GM18505 (cell line): Measurements from ENCODE around the gene TMUB2.

Source experiments
- ATAC-seq: cut with Tn5 transposase; IDR thresholded peaks from one replicate; pipeline ENCODE4 v1.9.1; 2021; ENCODE audit not compliant: unreplicated experiment
- POLR2A ChIP-seq: IDR thresholded peaks from 4 replicates; pipeline ENCODE4 v1.6.1; 2011; ENCODE audit warnings: borderline replicate concordance; ENCODE audit not compliant: insufficient read depth, insufficient read length; ENCODE audit errors: extremely low read depth

The TMUB2 gene

GRCh38 chr17:44190481-44190880 lies 3.7 kb downstream of the TMUB2 start:
- TF ChIP-seq POLR2A, result no peak
- ATAC-seq, result no peak

- no peak for TF ChIP-seq POLR2A
- ATAC-seq, result no peak
Measured at GRCh38 chr17:44191369-44191768, 4.6 kb downstream of the TMUB2 start.

- ATAC-seq, result no peak
Measured at GRCh38 chr17:44191941-44192496, 5.2 kb downstream of the TMUB2 start.

GRCh38 chr17:44192750-44193149 lies 6.0 kb downstream of the TMUB2 start:
- no peak for TF ChIP-seq POLR2A
- no peak for ATAC-seq

More at GRCh38 chr17:44191941-44192496, 5.2 kb downstream of the TMUB2 start:
- peak; percentile 34 for TF ChIP-seq POLR2A

GRCh38 chr17:44193326-44194084 lies 6.7 kb downstream of the TMUB2 start:
- peak; percentile 27 for TF ChIP-seq POLR2A
- no peak for ATAC-seq

GRCh38 chr17:44197107-44197506 lies 10.3 kb downstream of the TMUB2 start:
- TF ChIP-seq POLR2A, result no peak
- no peak for ATAC-seq

- TF ChIP-seq POLR2A, result peak; percentile 47
- ATAC-seq, result no peak
Measured at GRCh38 chr17:44197980-44198720, 11.4 kb downstream of the TMUB2 start.

- ATAC-seq, result peak; percentile 20
- TF ChIP-seq POLR2A, result peak; percentile 55
Measured at GRCh38 chr17:44198721-44199552, 12.2 kb downstream of the TMUB2 start.

GRCh38 chr17:44199553-44200477 lies 13.0 kb downstream of the TMUB2 start, which contains the start of gene ATXN7L3:
ATXN7L3 (minus strand) TSS chr17:44199884; CDS start chr17:44198070, 1,814 bp downstream.
- TF ChIP-seq POLR2A, result peak; percentile 29
- peak; percentile 67 for ATAC-seq

- ATAC-seq, result no peak
- TF ChIP-seq POLR2A, result peak; percentile 56
Measured at GRCh38 chr17:44200478-44201155, 13.8 kb downstream of the TMUB2 start.

GRCh38 chr17:44202756-44203155 lies 16.0 kb downstream of the TMUB2 start:
- ATAC-seq, result no peak
- TF ChIP-seq POLR2A, result no peak
